Measurements from ENCODE around the gene AGAP3.

The AGAP3 gene

DNA sequence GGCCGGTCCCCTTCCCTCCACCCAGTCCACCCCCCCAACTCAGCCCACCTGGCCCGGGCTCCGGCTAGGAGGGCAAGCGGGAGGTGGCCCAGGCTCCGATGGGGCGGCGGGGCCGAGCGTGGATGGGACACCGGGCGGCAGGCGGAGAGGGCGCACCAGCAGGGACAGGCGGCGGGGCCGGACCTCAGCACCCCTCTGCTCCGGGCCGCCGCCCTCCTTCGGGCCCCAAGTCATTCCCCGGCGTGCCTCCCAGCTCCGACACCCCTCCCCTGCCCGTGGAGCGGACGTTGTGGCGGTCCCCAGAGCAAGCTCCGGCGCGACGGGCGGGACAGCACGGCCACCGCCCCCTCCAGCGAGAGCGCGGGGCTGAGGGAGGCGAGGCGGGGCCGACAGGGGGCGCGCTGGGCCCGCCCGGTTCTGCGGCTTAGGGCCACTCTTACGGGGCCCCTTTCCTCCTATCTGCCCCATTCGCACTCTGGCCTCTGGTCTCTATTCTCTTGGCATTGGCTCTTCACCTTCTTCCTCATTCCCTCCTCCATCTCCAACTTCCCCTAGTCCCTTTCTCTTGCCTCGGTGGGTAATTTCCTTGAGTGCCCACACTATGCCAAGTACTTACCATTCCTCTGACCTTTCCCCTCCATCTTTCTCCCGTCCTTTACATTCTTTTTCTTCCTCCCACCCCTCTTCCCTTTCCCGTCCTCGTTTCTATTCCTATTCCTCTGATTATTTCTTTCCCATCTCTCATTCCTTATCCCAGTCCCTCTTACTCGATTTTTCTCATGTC lies 81.9 kb downstream of the AGAP3 start:
- DNase-seq = no peak

- no peak for DNase-seq
These were observed 82.5 kb downstream of the AGAP3 start for GRCh38 chr7:151168787-151169162.

DNA sequence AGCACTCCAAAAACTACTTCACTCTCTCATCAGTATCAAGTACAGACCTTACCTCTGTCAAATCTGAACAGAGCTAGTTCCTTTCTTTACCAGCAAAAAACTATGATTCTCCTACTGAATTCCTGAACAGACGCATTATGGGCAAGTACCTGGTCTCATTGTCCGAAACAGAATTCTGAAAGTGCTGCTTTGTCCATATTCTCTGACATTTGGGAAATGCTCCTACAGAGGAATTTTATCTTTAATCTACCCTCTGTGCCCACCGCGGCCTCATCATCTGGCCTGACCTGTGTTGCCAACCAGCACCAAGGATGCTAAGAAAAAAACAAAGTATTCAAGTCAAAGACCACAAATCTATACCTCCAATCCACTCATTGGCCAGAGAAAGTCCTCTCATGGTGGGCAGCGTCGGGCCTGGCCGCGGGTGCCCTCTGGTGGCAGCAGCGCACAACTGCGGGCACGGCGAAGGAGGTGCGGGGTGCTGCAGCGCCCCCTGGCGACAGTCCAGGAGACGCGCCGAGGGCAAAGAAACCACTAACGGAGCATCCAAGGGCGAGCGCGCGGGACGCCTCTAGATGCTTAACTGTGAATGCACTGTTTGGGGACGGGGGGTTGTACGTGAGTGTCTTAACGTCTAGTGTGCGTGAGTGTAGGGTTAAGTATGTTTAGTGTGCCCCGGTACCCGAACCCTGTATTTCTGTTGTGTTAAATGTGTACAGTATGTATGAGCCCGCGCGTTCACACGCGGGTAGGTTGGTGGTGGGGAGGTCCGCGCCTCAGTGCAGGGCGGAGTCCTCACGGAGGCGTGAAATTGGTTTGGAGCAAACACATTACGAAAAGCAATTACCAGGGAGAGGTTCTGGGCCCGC lies 86.2 kb downstream of the AGAP3 start:
- DNase-seq = peak; percentile 84

- DNase-seq = no peak
These were observed 87.3 kb downstream of the AGAP3 start for GRCh38 chr7:151173386-151174245.

DNA sequence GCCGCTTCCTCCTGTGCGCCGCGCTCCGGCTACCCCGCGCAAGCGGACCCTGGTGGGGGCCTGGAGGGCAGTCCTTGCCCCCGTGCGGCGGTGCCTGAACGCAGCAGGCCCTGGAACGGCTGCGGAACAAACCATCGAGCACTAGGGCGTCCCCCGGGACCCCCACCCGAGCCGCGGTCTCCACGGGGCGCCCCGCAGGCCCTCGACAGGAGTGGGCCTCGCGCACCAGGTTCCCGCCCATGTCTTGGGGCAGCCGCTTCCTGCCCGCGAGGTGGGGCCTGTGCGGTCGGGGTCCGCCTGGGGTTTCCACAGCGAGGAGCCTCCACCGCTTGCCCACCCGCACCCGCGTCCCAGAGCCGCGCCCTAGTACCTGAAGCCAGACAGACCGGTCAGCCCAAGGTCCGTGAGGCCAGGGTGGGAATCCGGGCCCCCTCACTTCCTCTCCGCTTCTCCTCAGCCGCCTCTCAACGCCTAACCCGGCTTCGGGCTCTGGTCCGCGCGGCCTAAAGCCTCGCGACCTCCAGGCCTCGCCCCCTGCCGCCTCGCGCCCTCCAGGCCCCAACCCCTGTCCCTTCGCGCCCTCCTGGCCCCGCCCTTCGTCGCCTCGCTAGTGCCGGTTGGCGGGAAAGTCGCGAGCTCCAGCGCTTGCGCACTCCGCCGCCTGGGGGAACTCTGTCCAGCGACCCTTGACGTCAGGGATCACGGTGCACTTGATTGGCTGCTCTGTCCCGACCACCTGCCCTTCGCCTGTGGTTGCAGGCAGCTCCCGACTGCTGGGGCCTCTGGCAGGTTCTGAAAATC lies 88.2 kb downstream of the AGAP3 start:
- no peak for DNase-seq

GRCh38 chr7:151175047-151175792 lies 88.9 kb downstream of the AGAP3 start:
- DNase-seq = no peak

GRCh38 chr7:151175793-151176311 lies 89.6 kb downstream of the AGAP3 start:
- no peak for DNase-seq

- no peak for DNase-seq
These were observed 90.1 kb downstream of the AGAP3 start for GRCh38 chr7:151176401-151176800.

DNA sequence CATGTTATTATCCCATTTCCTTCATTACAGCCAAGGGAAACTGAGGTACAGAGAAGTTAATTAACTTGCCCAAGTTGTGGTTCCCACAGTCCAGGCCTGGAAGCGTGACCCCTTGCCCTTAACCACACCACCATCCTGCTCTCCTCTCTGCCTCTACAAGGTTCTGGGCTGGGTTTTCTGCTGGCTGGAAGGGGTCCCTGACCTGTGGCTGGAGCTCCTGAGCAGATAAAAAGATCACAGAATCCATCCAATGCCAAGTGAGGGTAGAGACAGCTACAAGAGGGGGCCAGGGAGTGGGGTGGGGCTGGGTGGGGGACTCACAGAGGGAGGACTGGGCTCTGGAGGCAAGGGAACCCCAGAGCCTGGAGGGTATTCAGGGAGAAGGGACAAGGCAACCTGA lies 91.0 kb downstream of the AGAP3 start:
- DNase-seq = no peak

DNA sequence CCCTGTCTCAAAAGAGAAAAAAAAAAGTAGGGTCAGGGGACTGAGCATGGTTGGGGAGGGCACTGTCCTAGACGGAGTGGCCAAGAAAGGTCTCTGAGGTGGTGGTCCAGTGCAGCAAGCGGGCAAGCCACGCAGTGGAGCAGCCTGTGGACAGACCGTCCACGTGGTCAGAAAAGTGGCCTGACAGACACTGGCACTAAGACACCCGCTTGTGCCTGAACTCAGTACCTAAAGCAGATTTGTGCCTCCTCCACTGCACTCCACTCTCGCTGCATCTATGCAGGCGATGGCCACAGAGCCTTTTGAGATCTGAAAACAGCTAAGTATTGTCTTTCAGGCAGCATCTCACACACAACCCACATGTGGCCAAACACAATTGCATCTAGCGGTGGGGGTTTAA lies 92.0 kb downstream of the AGAP3 start:
- no peak for DNase-seq

- no peak for DNase-seq
These were observed 92.6 kb downstream of the AGAP3 start for GRCh38 chr7:151178831-151179230.

- DNase-seq = no peak
These were observed 93.1 kb downstream of the AGAP3 start for GRCh38 chr7:151179287-151179860.

- no peak for DNase-seq
These were observed 93.7 kb downstream of the AGAP3 start for GRCh38 chr7:151179946-151180345.

DNA sequence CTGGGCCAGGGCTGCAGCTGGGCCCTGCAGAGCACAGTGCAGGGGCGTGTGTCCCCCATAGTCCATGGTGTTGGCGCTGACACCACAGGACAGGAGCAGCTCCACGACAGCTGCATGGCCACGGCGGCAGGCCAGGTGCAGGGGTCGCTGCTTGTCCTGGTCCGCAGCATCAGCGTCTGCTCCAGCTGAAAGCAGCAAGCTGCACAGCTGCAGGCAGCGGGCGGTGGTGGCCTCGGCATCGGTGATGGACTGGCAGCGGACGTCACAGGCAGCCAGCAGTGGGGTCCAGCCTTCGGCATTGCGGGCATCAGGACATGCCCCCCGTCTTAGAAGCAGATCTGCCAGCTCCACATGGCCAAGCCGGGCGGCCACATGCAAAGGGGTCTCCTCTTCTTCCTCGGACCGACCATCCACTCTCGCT lies 94.7 kb downstream of the AGAP3 start:
- DNase-seq = no peak

DNA sequence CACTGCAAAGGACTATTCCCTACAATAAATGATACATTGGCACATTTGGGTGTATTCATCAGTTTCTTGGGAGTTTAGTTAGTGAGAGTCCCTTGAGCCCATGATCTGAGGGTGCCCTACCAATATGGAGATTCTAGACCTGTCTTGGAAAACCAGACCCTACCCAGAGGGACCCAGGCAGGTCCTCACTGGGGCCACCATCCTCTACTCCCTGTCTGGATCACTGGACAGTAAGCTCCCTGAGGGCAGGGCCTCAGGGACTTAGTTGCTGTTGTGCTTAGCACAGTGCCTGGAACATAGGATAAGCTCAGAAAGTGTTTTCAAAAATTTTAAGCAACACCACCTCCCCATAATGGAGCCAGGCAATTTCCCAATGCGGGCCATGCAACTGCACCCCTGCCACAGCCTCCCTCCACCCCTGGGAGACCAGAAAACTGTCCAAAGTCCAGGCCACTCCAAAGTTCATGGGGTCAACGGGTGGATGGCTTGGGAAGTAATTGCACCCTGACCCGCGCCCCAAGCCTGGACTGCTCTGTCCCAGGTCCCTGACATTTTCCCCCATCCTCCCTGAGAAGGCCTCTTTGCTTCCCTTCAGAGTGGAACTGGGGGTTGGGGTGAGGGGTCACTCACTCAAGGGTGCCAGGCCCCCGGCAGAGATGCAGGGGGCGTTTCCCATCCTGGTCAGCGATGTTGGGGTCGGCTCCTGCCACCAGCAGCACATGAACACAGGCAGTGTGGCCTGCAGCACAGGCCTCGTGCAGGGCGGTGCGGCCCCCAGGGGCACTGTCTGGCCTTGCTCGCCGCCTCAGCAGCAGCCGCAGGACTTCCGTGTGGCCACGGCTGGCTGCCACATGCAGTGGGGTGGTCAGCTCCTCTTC lies 99.7 kb downstream of the AGAP3 start:
- no peak for DNase-seq

GRCh38 chr7:151186640-151187408 lies 100.5 kb downstream of the AGAP3 start, which contains the start of gene ASB10:
TSS of gene ASB10 (minus strand) at chr7:151187250. CDS start at chr7:151187130, 120 bp downstream.
- DNase-seq = no peak

GRCh38 chr7:151187409-151188251 lies 101.4 kb downstream of the AGAP3 start:
- no peak for DNase-seq

- no peak for DNase-seq
These were observed 101.9 kb downstream of the AGAP3 start for GRCh38 chr7:151188252-151188542.
